Kidney epithelial cell (primary cell): ENCODE results near the gene IGLL5. TPM values are rescaled to one million over a fixed set of nuclear protein-coding genes. Genes with fewer than 3 reads are reported as not detected.

Experiments used
- DNase-seq: peaks from one replicate; pipeline ENCODE4 v3.0.0-alpha.2; 2010; ENCODE audit warnings: low read depth
- H3K27me3 ChIP-seq: 2 replicates; pipeline ENCODE4 v1.6.0; 2011; ENCODE audit warnings: low read length; ENCODE audit not compliant: control insufficient read depth, insufficient read depth
- H3K36me3 ChIP-seq: 2 replicates; pipeline ENCODE4 v1.5.1; 2011; ENCODE audit warnings: low read length; ENCODE audit not compliant: control insufficient read depth, insufficient read depth
- H3K4me3 ChIP-seq: 2 replicates; pipeline ENCODE4 v1.5.1; 2011; ENCODE audit warnings: low read depth, mild to moderate bottlenecking, control low read depth, low read length
- total RNA-seq: library from RNA; depleted of rRNA; stranded (reverse); fragments of >200 nt; gene quantifications from 2 replicates; pipeline ENCODE4 v1.2.3, GENCODE V29; 2015
- TF ChIP-seq, protein P1 (sequence below): IDR thresholded peaks from 2 replicates; pipeline ENCODE4 v1.5.1; 2011; ENCODE audit warnings: mild to moderate bottlenecking, moderate library complexity, low read length, control low read depth, inconsistent platforms; ENCODE audit not compliant: insufficient read depth, poor library complexity, severe bottlenecking

Gene IGLL5
- total RNA-seq, 1 donor from 2014 or later, result not detected

DNA sequence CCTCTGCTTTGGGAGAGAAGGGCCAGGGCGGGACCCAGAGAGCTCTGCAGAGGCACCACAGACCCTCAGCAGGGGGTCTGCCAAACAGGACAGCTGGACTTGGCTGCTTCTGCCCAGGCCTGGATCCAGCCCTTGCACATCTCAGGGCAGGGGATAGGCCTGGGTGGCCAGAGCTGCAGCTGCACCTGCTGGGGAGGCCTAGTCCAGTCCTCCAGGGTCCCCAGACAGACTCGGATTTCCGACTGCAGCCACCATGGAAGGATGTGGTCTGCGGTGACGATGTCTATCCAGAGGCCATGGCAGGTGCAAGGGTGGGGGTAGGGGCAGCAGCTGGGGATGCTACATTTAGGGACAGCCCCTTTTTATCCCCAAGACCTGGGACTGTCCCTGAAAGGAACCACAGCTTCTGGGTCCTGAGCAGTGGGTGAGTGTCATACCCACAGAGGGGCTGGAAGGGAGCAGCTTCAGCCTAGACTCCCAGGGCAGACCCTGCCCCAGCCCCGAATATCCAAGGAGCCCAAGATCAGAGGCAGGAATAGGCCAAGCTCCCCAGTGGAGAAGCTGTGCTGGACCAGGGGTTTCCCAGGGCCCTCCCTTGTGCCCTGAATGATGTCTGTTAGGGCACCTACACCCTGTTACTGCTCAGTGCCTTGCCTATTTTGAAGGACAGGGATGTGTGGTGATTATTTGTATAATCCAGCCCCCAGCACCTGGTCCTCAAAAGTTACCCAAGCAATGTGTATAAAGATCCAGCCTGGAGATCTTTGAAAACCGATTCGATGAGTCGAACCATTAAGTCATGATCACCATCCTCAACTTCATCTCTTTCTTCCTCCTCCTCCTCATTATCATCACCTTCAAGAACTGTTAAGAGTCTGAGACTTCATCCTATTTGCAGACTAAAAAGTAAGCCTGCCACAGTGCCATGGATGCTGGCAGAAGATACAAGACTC is 2.5 kb upstream of the IGLL5 start:
- TF ChIP-seq, protein P1, sequence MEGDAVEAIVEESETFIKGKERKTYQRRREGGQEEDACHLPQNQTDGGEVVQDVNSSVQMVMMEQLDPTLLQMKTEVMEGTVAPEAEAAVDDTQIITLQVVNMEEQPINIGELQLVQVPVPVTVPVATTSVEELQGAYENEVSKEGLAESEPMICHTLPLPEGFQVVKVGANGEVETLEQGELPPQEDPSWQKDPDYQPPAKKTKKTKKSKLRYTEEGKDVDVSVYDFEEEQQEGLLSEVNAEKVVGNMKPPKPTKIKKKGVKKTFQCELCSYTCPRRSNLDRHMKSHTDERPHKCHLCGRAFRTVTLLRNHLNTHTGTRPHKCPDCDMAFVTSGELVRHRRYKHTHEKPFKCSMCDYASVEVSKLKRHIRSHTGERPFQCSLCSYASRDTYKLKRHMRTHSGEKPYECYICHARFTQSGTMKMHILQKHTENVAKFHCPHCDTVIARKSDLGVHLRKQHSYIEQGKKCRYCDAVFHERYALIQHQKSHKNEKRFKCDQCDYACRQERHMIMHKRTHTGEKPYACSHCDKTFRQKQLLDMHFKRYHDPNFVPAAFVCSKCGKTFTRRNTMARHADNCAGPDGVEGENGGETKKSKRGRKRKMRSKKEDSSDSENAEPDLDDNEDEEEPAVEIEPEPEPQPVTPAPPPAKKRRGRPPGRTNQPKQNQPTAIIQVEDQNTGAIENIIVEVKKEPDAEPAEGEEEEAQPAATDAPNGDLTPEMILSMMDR, result no peak
- H3K36me3 ChIP-seq, result no peaks in the 10 kb centered on the region
- H3K4me3 ChIP-seq, result no peak overlapping the region
- peaks cover 2% of the 10 kb centered on the region for H3K27me3 ChIP-seq
- DNase-seq, result no peak

DNA sequence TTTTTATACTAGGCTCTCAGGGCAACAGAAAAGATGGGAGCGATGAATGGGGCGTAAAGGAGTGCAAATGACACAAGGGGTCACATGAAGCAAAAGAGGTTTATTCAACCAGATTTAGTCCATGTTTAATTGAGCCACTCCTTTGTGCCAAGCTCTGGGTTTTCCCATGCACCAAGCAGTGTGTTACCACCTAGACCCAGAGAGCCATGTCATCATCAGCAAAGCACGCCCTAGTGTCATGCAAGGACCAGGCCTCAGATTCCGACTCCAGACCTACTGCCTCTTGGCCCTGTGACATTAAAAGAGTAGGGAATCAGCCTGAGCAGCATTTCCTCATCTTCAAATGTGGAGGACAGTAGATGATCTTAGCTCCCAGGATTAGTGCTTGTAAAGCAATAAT is 1.1 kb upstream of the IGLL5 start:
- no peak for DNase-seq
- TF ChIP-seq, protein P1, result no peak

DNA sequence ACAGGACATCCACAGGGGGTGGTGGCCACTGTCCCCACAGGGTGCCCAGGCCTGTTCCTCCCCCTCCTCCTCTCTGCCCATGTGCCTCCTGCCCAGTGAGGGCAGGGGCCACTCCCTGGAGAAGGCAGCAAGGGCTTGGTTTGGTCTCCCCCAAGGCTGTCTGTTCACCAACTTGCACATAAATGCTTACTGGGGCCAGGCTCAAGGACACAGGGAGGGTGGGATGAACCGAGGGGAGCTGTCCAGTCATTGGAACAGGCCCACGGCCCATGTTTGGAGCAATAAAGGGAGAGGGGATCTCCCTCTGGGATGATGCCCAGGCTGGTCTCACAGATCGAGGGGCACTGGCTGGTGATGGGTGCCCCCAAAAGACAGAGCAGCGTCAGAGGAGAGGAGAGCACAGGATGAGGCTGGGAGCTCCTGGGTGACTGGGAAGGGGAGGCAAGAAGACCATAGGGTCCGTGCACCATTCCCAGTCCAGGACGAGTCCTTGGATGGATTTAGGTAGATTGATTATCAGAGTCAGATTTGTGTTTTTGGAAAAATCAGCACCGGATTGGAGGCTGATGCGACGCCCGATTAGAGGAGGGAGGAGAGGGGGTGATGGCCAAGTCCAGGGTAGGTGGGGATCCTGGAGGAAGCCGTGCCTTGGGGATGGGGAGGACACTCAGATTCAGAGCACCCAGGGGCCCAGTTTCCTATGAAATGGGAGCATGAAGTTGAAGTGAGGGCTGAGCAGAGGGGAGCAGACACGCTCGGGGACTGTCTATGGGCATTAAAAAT is 1.1 kb downstream of the IGLL5 start:
- TF ChIP-seq, protein P1, result no peak
- peaks cover 2% of the 10 kb centered on the region for H3K27me3 ChIP-seq
- H3K4me3 ChIP-seq, result no peak overlapping the region
- H3K36me3 ChIP-seq, result no peaks in the 10 kb centered on the region
- DNase-seq, result no peak

More for the DNA sequence above, 1.1 kb upstream of the IGLL5 start:
- peaks cover 3% of the 10 kb centered on the region for H3K27me3 ChIP-seq
- no peaks in the 10 kb centered on the region for H3K36me3 ChIP-seq
- no peak overlapping the region for H3K4me3 ChIP-seq

DNA sequence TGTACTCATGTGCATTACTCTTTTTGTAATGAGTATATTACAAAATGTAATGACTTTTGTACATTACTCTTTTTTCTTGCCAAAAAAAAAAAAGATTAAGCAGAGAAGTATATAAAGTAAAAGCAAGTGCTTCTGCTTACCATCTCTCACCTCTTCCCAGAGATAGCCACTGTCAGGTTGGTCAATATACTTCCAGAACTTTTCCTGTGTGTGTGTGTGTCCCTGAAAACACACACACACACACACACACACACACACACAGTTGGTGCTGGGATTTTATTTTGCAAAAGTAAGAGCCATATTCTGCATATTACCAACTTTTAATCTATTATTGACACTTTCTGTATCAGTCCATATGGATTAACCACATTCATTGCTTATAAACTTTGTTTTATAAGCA is 2.5 kb downstream of the IGLL5 start:
- TF ChIP-seq, protein P1, result no peak
- Histone ChIP-seq H3K36me3 (no peaks in the 10 kb centered on the region), H3K27me3 (peaks cover 2% of the 10 kb centered on the region), H3K4me3 (no peak overlapping the region)
- DNase-seq, result no peak

DNA sequence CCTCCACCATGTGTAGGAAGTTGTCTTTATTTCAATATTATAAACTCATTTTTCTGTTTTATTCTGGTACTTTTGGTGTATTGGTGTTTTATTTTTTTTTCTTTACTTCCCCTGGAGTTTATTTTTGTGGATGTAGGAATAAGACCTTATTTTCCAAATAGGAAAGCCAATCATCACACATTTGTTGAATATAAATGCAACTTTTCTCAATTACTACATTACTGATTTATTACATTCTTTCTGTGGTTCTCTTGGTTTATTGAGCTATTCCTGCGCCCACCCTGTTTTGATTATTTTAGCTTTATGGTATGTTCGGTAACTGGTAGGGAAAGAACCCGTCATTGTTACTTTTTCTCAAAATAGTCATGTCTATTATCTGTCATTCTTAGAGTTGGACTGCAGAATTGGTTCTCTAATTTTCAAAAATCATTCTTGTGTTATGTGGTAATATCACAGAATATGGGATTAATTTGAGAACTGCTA is 3.6 kb downstream of the IGLL5 start:
- Histone ChIP-seq H3K4me3 (no peak overlapping the region), H3K36me3 (no peaks in the 10 kb centered on the region), H3K27me3 (peaks cover 2% of the 10 kb centered on the region)
- DNase-seq, result no peak
- TF ChIP-seq, protein P1, result no peak
